IPS-18c (cell line): Measurements from ENCODE around the gene HS6ST2.

ENCODE experiments used
- H3K4me3 ChIP-seq: 2 replicates; pipeline ENCODE4 v1.7.0; 2013; ENCODE audit warnings: low read depth, mild to moderate bottlenecking, low read length, moderate library complexity; ENCODE audit not compliant: insufficient read depth
- H3K9me3 ChIP-seq: one replicate; pipeline ENCODE4 v1.6.1; 2013; ENCODE audit warnings: mild to moderate bottlenecking, low read length, moderate library complexity; ENCODE audit not compliant: control insufficient read depth, insufficient read depth

Gene HS6ST2

DNA sequence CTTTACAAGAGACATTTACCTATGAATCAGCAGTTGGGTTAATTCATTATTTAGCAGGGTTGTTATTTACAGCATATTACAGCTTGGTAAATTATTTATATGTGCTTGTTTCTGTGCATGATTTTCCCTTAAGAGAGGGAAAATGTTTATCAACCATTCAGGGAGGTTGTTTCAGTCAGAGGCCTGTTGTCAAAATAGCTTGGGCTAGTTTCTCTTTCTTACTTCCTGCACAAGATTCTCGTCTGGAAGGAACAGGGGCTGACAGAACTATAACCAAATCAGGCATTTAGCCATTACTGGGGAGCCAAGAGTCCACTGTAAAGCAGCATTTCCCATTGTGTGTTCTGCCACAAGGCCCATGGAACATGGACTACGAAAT is 135.8 kb downstream of the HS6ST2 start:
- Histone ChIP-seq H3K9me3 (peaks cover 9% of the 10 kb centered on the region), H3K4me3 (no peak overlapping the region)

- H3K9me3 ChIP-seq, result peaks cover 9% of the 10 kb centered on the region
- no peak overlapping the region for H3K4me3 ChIP-seq
These were observed 136.3 kb downstream of the HS6ST2 start for GRCh38 chrX:132821974-132822633.

DNA sequence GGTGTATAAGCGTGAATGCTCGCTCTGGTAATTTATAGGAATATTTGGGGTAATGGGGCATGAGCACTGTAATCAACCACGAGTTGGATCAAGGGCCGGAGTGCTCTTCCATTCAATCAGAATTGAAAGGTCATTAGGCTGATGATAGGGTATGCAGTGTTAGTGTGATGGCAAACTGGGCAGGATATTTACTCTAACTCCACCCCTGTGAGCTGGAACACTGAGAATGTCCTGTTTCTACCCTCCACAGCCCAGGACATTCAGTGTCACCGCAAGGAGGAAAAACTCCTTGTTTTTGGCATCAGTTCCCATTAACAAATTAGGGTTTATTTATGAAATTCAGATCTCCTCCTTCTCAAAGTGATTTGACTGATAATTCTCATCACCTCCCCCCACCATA is 137.8 kb downstream of the HS6ST2 start:
- peaks cover 9% of the 10 kb centered on the region for H3K9me3 ChIP-seq
- H3K4me3 ChIP-seq, result no peak overlapping the region

- Histone ChIP-seq H3K4me3 (no peak overlapping the region), H3K9me3 (peaks cover 9% of the 10 kb centered on the region)
These were observed 138.6 kb downstream of the HS6ST2 start for GRCh38 chrX:132819711-132820264.

DNA sequence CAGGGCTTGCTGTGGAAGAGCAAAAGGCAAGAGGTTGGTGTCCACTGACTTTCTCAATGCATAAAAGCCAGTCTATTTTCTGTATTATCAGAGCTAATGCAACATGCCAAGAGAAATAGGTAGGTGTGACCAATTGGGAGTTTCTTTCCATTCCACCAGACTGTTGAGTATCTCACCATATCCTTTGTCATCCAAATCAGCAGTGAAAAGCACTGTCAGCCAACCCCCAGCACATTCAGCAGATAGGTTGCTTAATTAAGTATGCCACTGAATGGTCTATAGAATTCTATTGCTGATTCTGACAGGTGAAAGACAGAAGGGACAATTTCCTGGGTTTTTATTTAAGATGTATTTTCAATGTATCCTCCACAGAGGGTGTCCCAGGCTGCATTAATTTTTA is 139.8 kb downstream of the HS6ST2 start:
- Histone ChIP-seq H3K9me3 (peaks cover 7% of the 10 kb centered on the region), H3K4me3 (no peak overlapping the region)

DNA sequence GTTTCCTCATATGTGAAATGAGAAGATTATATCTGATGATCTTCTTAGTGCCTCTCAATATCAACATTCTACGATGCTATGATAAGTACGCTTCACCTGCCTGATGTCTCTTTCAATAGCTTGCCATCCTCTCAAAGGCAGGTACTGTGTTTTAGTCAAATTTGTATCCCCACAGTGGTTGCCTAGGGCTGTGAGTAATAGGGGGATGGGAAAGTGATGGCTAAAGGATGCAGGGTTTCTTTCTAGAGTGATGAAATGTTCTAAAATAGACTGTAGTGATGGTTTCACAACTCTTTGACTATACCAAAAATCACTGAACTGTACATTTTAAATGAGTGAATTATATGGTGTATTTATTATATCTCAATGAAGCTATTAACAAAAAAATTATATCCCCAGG is 142.8 kb downstream of the HS6ST2 start:
- no peak overlapping the region for H3K4me3 ChIP-seq
- peaks cover 5% of the 10 kb centered on the region for H3K9me3 ChIP-seq

DNA sequence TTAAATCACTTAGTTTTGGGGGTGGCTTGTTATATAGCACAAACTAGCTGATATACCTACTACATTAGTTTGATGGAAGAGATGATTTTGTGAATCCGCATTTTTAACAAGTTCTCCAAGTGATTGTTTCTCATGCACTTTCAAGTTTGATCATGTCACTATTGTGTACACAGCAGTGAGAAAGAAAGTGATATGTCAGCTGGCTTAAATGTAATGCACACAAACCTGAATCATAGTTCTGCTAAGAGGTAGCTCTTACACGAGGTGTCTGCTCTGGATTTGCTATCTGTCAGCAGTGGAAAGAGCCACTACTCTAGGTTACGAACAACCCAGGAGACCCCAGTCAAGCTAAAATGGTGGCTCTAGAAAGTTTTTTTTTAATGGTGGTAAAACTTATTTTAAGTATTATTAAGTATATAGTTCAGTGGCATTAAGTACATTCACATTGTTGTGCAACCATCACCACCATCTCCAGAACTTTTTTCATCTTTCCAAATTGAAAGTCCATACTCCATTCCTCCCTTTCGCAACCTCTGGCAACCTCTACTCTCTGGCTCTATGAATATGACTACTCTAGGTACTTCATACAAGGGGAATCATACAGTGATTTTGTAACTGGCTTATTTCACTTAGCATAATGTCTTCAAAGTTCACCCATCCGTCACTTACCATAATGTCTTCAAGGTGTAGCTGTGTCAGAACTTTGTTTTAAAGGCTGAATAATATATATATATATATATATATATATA is 147.3 kb downstream of the HS6ST2 start:
- no peak overlapping the region for H3K4me3 ChIP-seq
- peaks cover 4% of the 10 kb centered on the region for H3K9me3 ChIP-seq

- Histone ChIP-seq H3K9me3 (peaks cover 4% of the 10 kb centered on the region), H3K4me3 (no peak overlapping the region)
These were observed 147.9 kb downstream of the HS6ST2 start for GRCh38 chrX:132810488-132810887.

DNA sequence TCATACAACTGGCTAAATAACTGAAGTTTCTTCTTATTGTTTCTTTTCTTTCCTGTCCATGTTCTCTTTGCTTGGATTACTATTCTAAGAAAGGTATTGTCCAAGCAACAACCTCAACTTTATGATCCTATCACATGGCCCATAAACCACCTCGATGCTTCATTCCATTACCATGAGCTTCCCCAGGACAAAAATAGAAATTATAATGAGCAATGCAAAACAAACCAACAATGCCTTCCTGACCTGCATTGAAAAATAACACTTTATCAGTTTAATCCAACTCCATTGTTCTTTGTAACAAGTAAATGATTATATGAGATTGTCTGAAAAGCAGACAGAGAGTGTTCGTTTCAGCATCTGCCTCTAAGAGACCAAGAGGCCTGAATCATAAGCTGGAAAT is 148.8 kb downstream of the HS6ST2 start:
- H3K9me3 ChIP-seq, result peaks cover 4% of the 10 kb centered on the region
- H3K4me3 ChIP-seq, result no peak overlapping the region

DNA sequence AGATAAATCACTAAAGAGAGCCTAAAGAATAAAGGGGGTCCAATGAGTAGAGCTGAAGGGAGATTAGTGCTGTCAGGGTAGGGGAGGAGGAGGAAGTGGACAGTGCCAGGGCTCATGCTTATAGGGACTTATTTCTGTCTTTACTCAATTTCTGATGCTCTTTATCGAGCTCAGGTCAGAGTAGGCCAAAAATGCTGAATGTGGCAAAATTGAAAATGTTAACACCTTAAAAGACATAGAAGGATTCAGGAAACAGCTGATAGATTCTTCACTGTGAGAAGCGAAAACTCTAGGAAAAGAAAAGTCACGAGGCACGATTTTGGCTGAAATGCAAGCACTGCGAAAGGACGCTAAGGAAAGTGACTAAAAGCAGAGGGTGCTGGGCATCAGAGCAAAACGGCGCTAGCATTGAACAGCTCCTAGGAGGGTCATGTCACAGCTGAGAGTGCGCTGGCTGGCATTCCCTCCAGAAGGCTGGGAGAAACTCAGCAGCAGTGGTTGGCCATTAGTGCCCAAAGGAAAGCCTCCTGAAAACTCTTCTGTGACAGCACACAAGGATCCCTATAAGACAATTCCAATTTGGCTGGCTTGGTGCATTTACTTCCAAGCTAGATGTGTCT is 150.9 kb downstream of the HS6ST2 start:
- Histone ChIP-seq H3K9me3 (peaks cover 4% of the 10 kb centered on the region), H3K4me3 (no peak overlapping the region; the same call in 1 of the 2 replicates)

- no peaks in the 10 kb centered on the region for H3K9me3 ChIP-seq
- H3K4me3 ChIP-seq, result no peak overlapping the region
These were observed 156.4 kb downstream of the HS6ST2 start for GRCh38 chrX:132802033-132802432.

GRCh38 chrX:132795181-132795580 is 163.2 kb downstream of the HS6ST2 start:
- Histone ChIP-seq H3K9me3 (peaks cover 3% of the 10 kb centered on the region), H3K4me3 (no peak overlapping the region)

GRCh38 chrX:132791714-132792113 is 166.7 kb downstream of the HS6ST2 start:
- Histone ChIP-seq H3K4me3 (no peak overlapping the region), H3K9me3 (peaks cover 7% of the 10 kb centered on the region)

- Histone ChIP-seq H3K4me3 (no peak overlapping the region), H3K9me3 (peaks cover 9% of the 10 kb centered on the region)
These were observed 168.1 kb downstream of the HS6ST2 start for GRCh38 chrX:132790329-132790728.

DNA sequence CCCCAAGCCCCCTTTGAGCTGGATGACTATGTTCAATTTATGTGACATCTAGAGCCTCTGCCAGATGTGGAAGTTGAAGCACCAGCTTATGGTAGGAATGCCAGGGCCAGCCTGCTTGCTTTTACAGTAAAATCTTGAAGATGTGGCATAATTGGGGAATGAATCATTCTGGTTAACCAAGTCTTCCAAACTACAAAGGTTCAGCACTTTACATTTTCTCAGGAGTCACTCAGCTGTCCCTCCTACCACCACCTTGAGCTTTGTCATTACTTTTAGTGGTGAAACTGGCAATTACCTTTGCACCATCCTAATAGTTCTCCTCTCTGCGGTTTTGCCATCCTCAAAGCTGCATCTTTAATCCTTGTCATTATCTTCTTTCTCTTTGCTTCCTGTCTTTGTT is 172.2 kb downstream of the HS6ST2 start:
- Histone ChIP-seq H3K9me3 (peaks cover 12% of the 10 kb centered on the region), H3K4me3 (no peak overlapping the region)

DNA sequence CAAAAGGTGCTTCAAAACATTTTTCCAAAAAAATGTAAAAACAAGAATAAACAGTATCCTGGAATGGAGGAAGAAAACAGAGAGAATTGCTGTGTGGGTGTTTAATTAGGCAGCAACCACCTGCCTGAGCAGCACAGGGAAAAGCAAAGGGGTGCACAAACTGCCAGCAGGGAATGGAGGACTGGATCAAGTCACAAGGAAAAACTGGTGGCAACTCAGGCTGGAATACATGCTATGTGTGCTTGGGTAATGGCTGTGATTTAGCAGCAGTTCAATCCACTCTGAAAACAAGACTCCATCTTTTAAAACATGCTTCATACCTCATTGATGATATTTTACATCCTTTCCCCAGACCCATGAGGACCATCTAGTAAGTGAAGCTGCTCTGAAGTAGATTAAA is 179.5 kb downstream of the HS6ST2 start:
- no peak overlapping the region for H3K4me3 ChIP-seq
- peaks cover 6% of the 10 kb centered on the region for H3K9me3 ChIP-seq

GRCh38 chrX:132776486-132777210 is 181.8 kb downstream of the HS6ST2 start:
- H3K4me3 ChIP-seq, result no peak overlapping the region
- peaks cover 2% of the 10 kb centered on the region for H3K9me3 ChIP-seq
